HepG2 (cell line): ENCODE data around the gene COLGALT1. TPM values are rescaled to one million over a fixed set of nuclear protein-coding genes. Genes with fewer than 3 reads are reported as not detected.

Experiments used
- ADNP ChIP-seq: sonication (generic); formaldehyde crosslinking; IDR thresholded peaks from 2 replicates; pipeline ENCODE4 v1.4.0; 2020; ENCODE audit warnings: missing genetic modification reagents
- AHDC1 ChIP-seq: sonication (generic); formaldehyde crosslinking; IDR thresholded peaks from 2 replicates; pipeline ENCODE4 v1.5.1; 2020; ENCODE audit warnings: mild to moderate bottlenecking, missing genetic modification reagents, borderline replicate concordance
- CBX5 ChIP-seq: sonication (generic); formaldehyde crosslinking; IDR thresholded peaks from 2 replicates; pipeline ENCODE4 v1.4.0; 2020; ENCODE audit warnings: missing genetic modification reagents, borderline replicate concordance
- CCDC6 ChIP-seq: sonication (generic); formaldehyde crosslinking; IDR thresholded peaks from 2 replicates; pipeline ENCODE4 v1.8.1; 2022; ENCODE audit warnings: mild to moderate bottlenecking, missing genetic modification reagents, moderate library complexity
- FOSL1 ChIP-seq: sonication (generic); formaldehyde crosslinking; IDR thresholded peaks from 2 replicates; pipeline ENCODE4 v1.9.0; 2021; ENCODE audit warnings: missing genetic modification reagents, borderline replicate concordance
- GLMP ChIP-seq: sonication (generic); formaldehyde crosslinking; IDR thresholded peaks from 2 replicates; pipeline ENCODE4 v1.9.0; 2021; ENCODE audit warnings: missing genetic modification reagents, mild to moderate bottlenecking, borderline replicate concordance
- HOXA3 ChIP-seq: sonication (generic); formaldehyde crosslinking; IDR thresholded peaks from 2 replicates; pipeline ENCODE4 v1.5.0; 2020; ENCODE audit warnings: missing genetic modification reagents
- JUN ChIP-seq: sonication (generic); formaldehyde crosslinking; IDR thresholded peaks from 2 replicates; pipeline ENCODE4 v1.4.0; 2020; ENCODE audit warnings: mild to moderate bottlenecking, missing genetic modification reagents
- NCOA2 ChIP-seq: sonication (generic); formaldehyde crosslinking; IDR thresholded peaks from 2 replicates; pipeline ENCODE4 v1.8.0; 2022; ENCODE audit warnings: inconsistent platforms
- NFE2L2 ChIP-seq: fragments of 150-350 bp; IDR thresholded peaks from 2 replicates; pipeline ENCODE4 v1.6.1; 2014; ENCODE audit warnings: low read length
- RAD21 ChIP-seq: fragments of 450-650 bp; formaldehyde crosslinking; IDR thresholded peaks from 2 replicates; pipeline ENCODE4 v1.5.0; 2020; ENCODE audit warnings: mild to moderate bottlenecking
- REPIN1 ChIP-seq: sonication (generic); formaldehyde crosslinking; IDR thresholded peaks from 2 replicates; pipeline ENCODE4 v1.8.0; 2022; ENCODE audit warnings: missing genetic modification reagents, low read depth, mild to moderate bottlenecking, borderline replicate concordance
- RFX1 ChIP-seq: fragments of 450-650 bp; IDR thresholded peaks from 2 replicates; pipeline ENCODE4 v1.6.1; 2017
- RNF2 ChIP-seq: fragments of 450-650 bp; conservative IDR thresholded peaks from 2 replicates; pipeline ENCODE4 v1.6.1; 2016; ENCODE audit warnings: low read depth
- STAT5B ChIP-seq: sonication (generic); formaldehyde crosslinking; IDR thresholded peaks from 2 replicates; pipeline ENCODE4 v1.4.0; 2020; ENCODE audit warnings: missing genetic modification reagents
- TCF7L2 ChIP-seq: IDR thresholded peaks from 2 replicates; pipeline ENCODE4 v1.6.1; 2011; ENCODE audit warnings: mild to moderate bottlenecking, low read depth, low read length, moderate library complexity
- U2AF2 ChIP-seq: fragments of 200-400 bp; formaldehyde crosslinking; IDR thresholded peaks from 2 replicates; pipeline ENCODE4 v1.6.1; 2017; ENCODE audit warnings: low read depth, mild to moderate bottlenecking, low read length
- ZBTB4 ChIP-seq: sonication (generic); formaldehyde crosslinking; IDR thresholded peaks from 2 replicates; pipeline ENCODE4 v1.4.0; 2020; ENCODE audit warnings: missing genetic modification reagents, mild to moderate bottlenecking, borderline replicate concordance
- ZNF605 ChIP-seq: sonication (generic); formaldehyde crosslinking; IDR thresholded peaks from 2 replicates; pipeline ENCODE4 v1.8.0; 2022; ENCODE audit warnings: mild to moderate bottlenecking, missing genetic modification reagents
- ZNF737 ChIP-seq: sonication (generic); formaldehyde crosslinking; IDR thresholded peaks from 2 replicates; pipeline ENCODE4 v1.5.0; 2020; ENCODE audit warnings: missing genetic modification reagents, mild to moderate bottlenecking, borderline replicate concordance
- ZNF772 ChIP-seq: sonication (generic); formaldehyde crosslinking; IDR thresholded peaks from 2 replicates; pipeline ENCODE4 v1.5.0; 2020; ENCODE audit warnings: mild to moderate bottlenecking, missing genetic modification reagents
- polyA plus RNA-seq, 8 experiments: library from polyadenylated mRNA; depleted of rRNA in 3 of 8; stranded (reverse) in 7 of 8; unstranded in 1 of 8; fragments of >200 nt; fragmentation: Illumina TruSeq in 4 of 8; extraction: Trizol in 4 of 8; gene quantifications; 2 replicates each; pipeline versions ENCODE4 v1.2.1 to v1.2.3, GENCODE V29; 2011 to 2016; ENCODE audit warnings: low read depth in 4 of 8, missing spikeins in 1 of 8, mixed read lengths in 1 of 8; ENCODE audit not compliant: insufficient read depth in 1 of 8
- total RNA-seq, 5 experiments: library from RNA; depleted of rRNA; stranded (reverse); fragments of >200 nt; fragmentation: Illumina TruSeq; extraction: Trizol; gene quantifications; 2 replicates each; pipeline ENCODE4 v1.2.3, GENCODE V29; 2016; ENCODE audit warnings: low read depth in 1 of 5

Gene COLGALT1
- total and polyA plus RNA-seq, 2 of the 13 experiments (the other 11 are each of a cell fraction or from before 2014, with no cell fraction given): 58.0 to 211 TPM

- no peak for TF ChIP-seq GLMP (CRISPR knock-in tag)
- TF ChIP-seq NFE2L2: no peak
- TF ChIP-seq RNF2: no peak
- no peak for TF ChIP-seq AHDC1 (CRISPR knock-in tag)
- TF ChIP-seq TCF7L2: no peak
- TF ChIP-seq ADNP (CRISPR knock-in tag): no peak
- TF ChIP-seq ZNF737 (CRISPR knock-in tag): no peak
- no peak for TF ChIP-seq JUN (CRISPR knock-in tag)
- 0 out of 2 replicates have a peak, but pooled peaks have one; percentile 14 for TF ChIP-seq FOSL1 (CRISPR knock-in tag)
- TF ChIP-seq HOXA3 (CRISPR knock-in tag): peak; percentile 59
- TF ChIP-seq ZNF772 (CRISPR knock-in tag): no peak; the same call in 1 of the 2 replicates
- TF ChIP-seq RFX1: no peak
- TF ChIP-seq ZNF605 (CRISPR knock-in tag): no peak; the same call in 1 of the 2 replicates
- TF ChIP-seq ZBTB4 (CRISPR knock-in tag): peak; percentile 54; the same call in 1 of the 2 replicates
- no peak; the same call in 1 of the 2 replicates for TF ChIP-seq CBX5
- TF ChIP-seq REPIN1 (CRISPR knock-in tag): no peak
- no peak for TF ChIP-seq NCOA2 (CRISPR knock-in tag)
- no peak for TF ChIP-seq RAD21 (CRISPR knock-in tag)
- TF ChIP-seq STAT5B: no peak
- no peak for TF ChIP-seq U2AF2
- no peak; the same call in 1 of the 2 replicates for TF ChIP-seq CCDC6 (CRISPR knock-in tag)
Measured at GRCh38 chr19:17555929-17556813, 722 bp downstream of the COLGALT1 start (continued).
